Activated B cell treated with CpG ODN at 0.5 μM for 24 hours (primary cell): Measurements from ENCODE around the gene MEF2B. TPM values are rescaled to one million over a fixed set of nuclear protein-coding genes. Genes with fewer than 3 reads are reported as not detected.
A peak's percentile ranks its signal among the peaks of the same experiment; 100 is the strongest.

Source experiments
- ATAC-seq: fragments of 200-7000 bp; cut with Tn5 transposase; one replicate; pipeline ENCODE4 v1.10.0; 2021; ENCODE audit warnings: low read depth, mild to moderate bottlenecking, moderate library complexity
- CTCF ChIA-PET: fragments of 350-600 bp; sonication (Branson Sonifier 250); formaldehyde crosslinking; loops from one replicate; lab custom pipeline; 2021; ENCODE audit warnings: antibody characterized with exemption; lab: Charles Lee
- POLR2A ChIA-PET: fragments of 350-600 bp; sonication (Branson Sonifier 250); formaldehyde crosslinking; loops from one replicate; lab custom pipeline; 2021; ENCODE audit warnings: antibody characterized with exemption; lab: Charles Lee
- DNase-seq: peaks from one replicate; pipeline ENCODE4 v3.0.0; 2022
- H3K27ac Mint-ChIP-seq: one replicate; pipeline ENCODE4 v1.8.0; 2020; ENCODE audit warnings: mixed read lengths
- H3K27me3 Mint-ChIP-seq: one replicate; pipeline ENCODE4 v1.8.0; 2021; ENCODE audit warnings: mixed read lengths
- H3K36me3 Mint-ChIP-seq: one replicate; pipeline ENCODE4 v1.8.0; 2021; ENCODE audit warnings: low read depth, mixed read lengths
- H3K4me1 Mint-ChIP-seq: one replicate; pipeline ENCODE4 v1.8.0; 2021; ENCODE audit warnings: mixed read lengths
- H3K4me3 Mint-ChIP-seq: one replicate; pipeline ENCODE4 v1.8.0; 2020; ENCODE audit warnings: mild to moderate bottlenecking, mixed read lengths
- H3K9me3 Mint-ChIP-seq: one replicate; pipeline ENCODE4 v1.8.0; 2020; ENCODE audit warnings: mixed read lengths
- CTCF ChIP-seq: fragments of 200-600 bp; IDR thresholded peaks from one replicate; pipeline ENCODE4 v1.8.0; 2022; ENCODE audit warnings: antibody characterized with exemption, mild to moderate bottlenecking
- intact Hi-C: fragments of 100-400 bp; cut with micrococcal nuclease; formaldehyde crosslinking; loops from one replicate; pipeline ENCODE4 v1.15.1; 2024
- total RNA-seq: library from RNA; stranded (reverse); gene quantifications from 2 replicates; pipeline ENCODE4 v1.2.3, GENCODE V29; 2022

The MEF2B gene
- total RNA-seq, 1 donor from 2014 or later = 15.5 TPM

- ChIA-PET CTCF (no interaction called here), POLR2A (no interaction called here)
- Mint-ChIP-seq H3K27me3 (no peaks in the 10 kb centered on the region), H3K9me3 (peaks cover 7% of the 10 kb centered on the region), H3K36me3 (peaks cover 27% of the 10 kb centered on the region), H3K4me1 (no peaks in the 10 kb centered on the region), H3K4me3 (no peak overlapping the region), H3K27ac (no peak overlapping the region)
- no peak for TF ChIP-seq CTCF
- ATAC-seq (peak; percentile 18), DNase-seq (no peak)
- intact Hi-C loops = no loop called here
Observed at GRCh38 chr19:19120308-19121231, 49.5 kb downstream of the MEF2B start.

DNA sequence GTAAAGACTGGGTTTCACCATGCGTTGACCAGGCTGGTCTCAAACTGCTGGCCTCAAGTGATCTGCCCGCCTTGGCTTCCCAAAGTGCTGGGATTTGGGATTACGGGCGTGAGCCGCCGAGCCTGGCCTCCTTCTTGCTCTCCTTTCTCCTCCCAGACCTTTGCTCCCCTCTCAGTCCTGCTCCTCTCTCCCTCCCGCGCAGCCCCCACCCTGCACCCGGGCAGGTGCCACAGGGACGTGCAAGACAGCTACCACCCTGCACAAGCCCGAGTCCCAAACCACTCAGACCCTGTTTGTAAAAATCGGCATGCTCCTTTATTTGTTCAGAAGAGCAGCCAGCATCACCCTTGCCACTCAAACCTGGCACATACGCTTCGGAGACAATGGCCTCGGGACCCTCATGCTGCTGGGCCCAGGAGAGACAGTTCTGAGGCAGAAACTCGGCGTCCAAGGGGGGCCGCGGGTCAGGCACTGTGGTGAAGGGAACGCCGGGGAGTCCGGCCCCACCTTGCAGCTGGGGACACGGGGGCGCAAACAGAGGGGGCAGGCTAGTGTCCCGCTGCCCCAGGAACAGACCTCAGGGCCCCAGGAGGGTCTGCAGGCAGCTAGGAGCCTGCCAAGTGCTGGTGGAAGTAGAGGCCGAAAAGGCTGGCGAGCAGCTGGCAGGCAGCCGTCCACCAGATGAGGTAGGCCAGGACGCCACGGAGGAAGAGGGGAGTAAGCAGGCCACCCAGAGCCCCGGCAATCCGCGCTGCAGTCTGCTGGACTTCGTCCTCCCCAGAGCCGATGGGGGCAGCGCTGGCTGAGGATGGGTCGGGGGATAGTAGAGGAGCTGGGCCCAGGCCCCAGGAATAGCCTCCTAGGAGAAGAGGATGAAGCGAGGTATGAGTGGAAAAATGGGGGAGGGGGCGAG, 50.5 kb downstream of the MEF2B start:
- ChIA-PET POLR2A (interaction anchor here (0.5 kb wide), 1 partner anchor 127 kb away, joined by 5 read pairs; no protein-coding TSS in a partner anchor), CTCF (no interaction called here)
- H3K9me3 Mint-ChIP-seq = peaks cover 7% of the 10 kb centered on the region
- no peak overlapping the region for H3K4me3 Mint-ChIP-seq
- no peak overlapping the region for H3K27ac Mint-ChIP-seq
- no peaks in the 10 kb centered on the region for H3K4me1 Mint-ChIP-seq
- H3K36me3 Mint-ChIP-seq = peaks cover 27% of the 10 kb centered on the region
- ATAC-seq (no peak), DNase-seq (no peak)
- TF ChIP-seq CTCF = no peak
- intact Hi-C loops = no loop called here
- no peaks in the 10 kb centered on the region for H3K27me3 Mint-ChIP-seq

GRCh38 chr19:19115954-19116353, 54.1 kb downstream of the MEF2B start:
- no peak for TF ChIP-seq CTCF
- Mint-ChIP-seq H3K27me3 (no peaks in the 10 kb centered on the region), H3K9me3 (no peaks in the 10 kb centered on the region), H3K4me1 (peaks cover 13% of the 10 kb centered on the region), H3K36me3 (peaks cover 11% of the 10 kb centered on the region), H3K4me3 (no peak overlapping the region), H3K27ac (no peak overlapping the region)
- intact Hi-C loops = no loop called here
- CTCF ChIA-PET = interaction anchor here (0.7 to 1.8 kb wide), 4 partner anchors 18 to 62 kb away, joined by 3 to 10 read pairs (median 6); no protein-coding TSS in a partner anchor
- peak; percentile 38 for DNase-seq
- POLR2A ChIA-PET = no interaction called here
- peak; percentile 56 for ATAC-seq

- Mint-ChIP-seq H3K27ac (no peak overlapping the region), H3K27me3 (no peaks in the 10 kb centered on the region), H3K36me3 (peaks cover 5% of the 10 kb centered on the region), H3K4me1 (peaks cover 23% of the 10 kb centered on the region), H3K9me3 (no peaks in the 10 kb centered on the region), H3K4me3 (no peak overlapping the region)
- no peak for DNase-seq
- CTCF ChIA-PET = interaction anchor here (0.6 kb wide), 1 partner anchor 15 kb away, joined by 3 read pairs; no protein-coding TSS in a partner anchor
- TF ChIP-seq CTCF = no peak
- ATAC-seq = no peak
- intact Hi-C loops = no loop called here
- POLR2A ChIA-PET = interaction anchor here (0.6 to 0.7 kb wide), 2 partner anchors 10 to 194 kb away, joined by 7 to 10 read pairs; partner anchors contain the start of gene DDX49
Observed at GRCh38 chr19:19113040-19113626, 56.9 kb downstream of the MEF2B start.
